NT2/D1 (cell line): ENCODE results near the gene ATP2C1.

Source experiments
- YY1 ChIP-seq: IDR thresholded peaks from 2 replicates; pipeline ENCODE4 v1.6.1; 2011; ENCODE audit not compliant: insufficient read length, insufficient read depth
- ZNF274 ChIP-seq: IDR thresholded peaks from 2 replicates; pipeline ENCODE4 v1.6.1; 2011; ENCODE audit warnings: mild to moderate bottlenecking, low read depth, low read length

DNA sequence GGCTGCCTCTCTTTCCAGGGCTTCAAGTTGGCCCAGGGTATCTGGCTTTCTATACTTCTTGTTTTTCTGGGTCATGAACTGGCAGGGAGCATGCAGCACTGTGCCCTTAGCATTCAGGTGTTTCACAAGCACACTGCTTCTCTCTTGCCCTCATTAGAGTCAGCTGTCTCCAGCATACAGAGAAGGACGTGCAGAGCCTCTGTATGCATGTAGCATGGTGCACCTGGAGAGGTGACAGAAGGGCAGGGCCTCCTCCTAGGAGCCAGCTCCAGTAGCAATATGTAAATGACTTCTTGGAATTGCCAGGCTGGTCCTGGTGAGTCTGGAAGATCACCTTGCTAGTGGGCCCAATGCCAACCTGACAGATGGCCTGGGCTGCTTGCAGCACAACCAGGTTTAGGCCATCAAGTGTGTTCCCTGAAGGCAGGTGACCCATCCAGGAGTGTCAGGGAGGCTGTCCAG, 44.8 kb upstream of the ATP2C1 start:
- no peak for TF ChIP-seq ZNF274
- no peak for TF ChIP-seq YY1
